OCI-LY3 (cell line): ENCODE results near the gene PANX3.

ENCODE experiments used
- CTCF ChIP-seq: fragments of 200-600, 300-600 bp; sonication (generic); IDR thresholded peaks from 2 replicates; pipeline ENCODE4 v1.5.1; 2014; ENCODE audit warnings: antibody characterized with exemption, low read length, low read depth
- EZH2phosphoT487 ChIP-seq: fragments of 200-600 bp; shearing (Covaris generic); IDR thresholded peaks from 2 replicates; pipeline ENCODE4 v1.6.1; 2018; ENCODE audit warnings: antibody characterized with exemption, mixed run types, low read depth

DNA sequence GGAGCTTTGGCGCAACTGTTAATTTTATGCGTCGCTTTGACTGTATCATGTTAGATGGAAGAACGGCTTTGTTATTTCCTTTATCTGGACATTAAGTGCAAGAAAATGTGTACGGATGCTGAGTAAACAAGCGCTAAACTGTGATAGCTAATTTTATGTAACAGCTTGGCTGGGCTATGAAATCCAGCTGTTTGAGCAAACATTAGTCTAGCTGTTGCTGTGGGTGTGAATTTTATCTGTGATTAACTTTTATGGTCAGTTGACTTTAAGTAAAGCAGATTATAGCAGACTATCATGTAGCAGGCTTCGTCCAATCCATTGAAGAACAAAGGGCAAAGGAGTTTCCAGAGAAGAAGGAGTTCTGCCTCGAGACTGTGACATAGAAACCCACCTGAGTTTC lies 27.4 kb upstream of the PANX3 start:
- no peak for TF ChIP-seq CTCF
- TF ChIP-seq EZH2phosphoT487 = no peak
